NCI-H1105 (cell line): ENCODE data around the gene KCNMB2.
"Not testable (repeated sequence)": the region's sequence is repeated elsewhere in the genome, so short reads cannot be mapped to it uniquely, and the experiment has no call there.

ENCODE experiments used
- DNase-seq: peaks from one replicate; lab custom pipeline; 2025; lab: John Stamatoyannopoulos, UW

KCNMB2 gene

GRCh38 chr3:178703268-178703975, 167.2 kb downstream of the KCNMB2 start:
- no peak for DNase-seq

- DNase-seq, result no peak
Observed at GRCh38 chr3:178705925-178706324, 169.7 kb downstream of the KCNMB2 start.

- no peak for DNase-seq
Observed at GRCh38 chr3:178706411-178706810, 170.2 kb downstream of the KCNMB2 start.

- no peak for DNase-seq
Observed at GRCh38 chr3:178707311-178708031, 171.2 kb downstream of the KCNMB2 start.

DNA sequence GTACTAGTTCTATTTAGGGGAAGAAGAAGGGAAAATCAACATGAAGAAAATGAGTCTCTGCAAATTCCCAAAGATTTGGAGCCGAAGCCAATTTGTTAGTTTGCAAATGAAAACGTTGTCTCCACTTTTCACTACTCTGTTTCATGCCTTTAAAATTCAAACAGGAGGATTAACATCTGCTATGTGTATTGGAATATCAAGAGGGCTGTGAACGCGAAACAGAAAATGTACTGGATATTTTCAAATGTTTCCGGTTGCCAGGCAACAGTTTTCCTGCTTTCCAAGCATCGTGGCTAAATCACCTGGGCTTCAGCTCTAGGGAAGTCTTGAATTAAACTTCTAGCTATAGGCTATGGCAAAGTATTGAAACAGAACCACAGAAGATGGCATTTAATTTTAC, 172.8 kb downstream of the KCNMB2 start:
- DNase-seq, result no peak

DNA sequence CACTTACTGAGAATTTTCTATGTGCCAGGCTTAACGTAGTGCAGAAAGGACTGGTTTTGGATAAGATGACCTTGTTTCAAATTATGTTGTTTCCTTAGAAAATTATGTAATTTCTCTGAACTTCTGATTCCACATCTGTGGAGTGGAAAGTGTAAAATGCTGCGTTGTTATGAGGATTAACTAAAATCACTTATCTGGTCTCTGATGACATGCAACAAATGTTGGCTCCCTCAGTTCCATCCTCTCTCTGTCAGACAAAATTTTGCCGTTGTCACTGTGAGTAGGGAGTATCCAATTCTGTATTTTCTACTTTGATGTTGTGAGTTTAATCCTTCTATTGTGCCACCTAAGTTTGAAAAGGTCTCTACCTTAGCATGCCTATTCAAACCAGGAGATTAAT, 175.5 kb downstream of the KCNMB2 start:
- no peak for DNase-seq

DNA sequence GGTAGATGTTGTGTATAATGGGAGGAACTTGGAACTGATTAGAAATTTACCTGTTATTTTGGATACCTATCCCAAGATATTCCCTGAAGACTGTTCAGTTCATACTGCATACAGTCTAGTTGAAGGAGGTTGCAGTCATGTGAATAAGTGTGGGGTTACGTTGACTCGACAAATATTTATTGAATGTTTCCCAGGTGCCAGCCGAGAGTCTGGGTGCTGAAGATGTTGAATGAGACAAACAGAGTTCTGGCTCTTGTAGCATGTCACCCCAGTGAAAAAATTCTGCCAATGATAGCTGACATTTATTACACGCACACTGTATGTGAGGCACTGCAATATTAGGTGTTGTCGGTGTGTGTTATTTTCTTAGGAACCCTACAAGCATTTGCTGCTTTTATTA, 176.0 kb downstream of the KCNMB2 start:
- DNase-seq, result no peak

GRCh38 chr3:178714925-178715832, 178.9 kb downstream of the KCNMB2 start:
- no peak for DNase-seq

DNA sequence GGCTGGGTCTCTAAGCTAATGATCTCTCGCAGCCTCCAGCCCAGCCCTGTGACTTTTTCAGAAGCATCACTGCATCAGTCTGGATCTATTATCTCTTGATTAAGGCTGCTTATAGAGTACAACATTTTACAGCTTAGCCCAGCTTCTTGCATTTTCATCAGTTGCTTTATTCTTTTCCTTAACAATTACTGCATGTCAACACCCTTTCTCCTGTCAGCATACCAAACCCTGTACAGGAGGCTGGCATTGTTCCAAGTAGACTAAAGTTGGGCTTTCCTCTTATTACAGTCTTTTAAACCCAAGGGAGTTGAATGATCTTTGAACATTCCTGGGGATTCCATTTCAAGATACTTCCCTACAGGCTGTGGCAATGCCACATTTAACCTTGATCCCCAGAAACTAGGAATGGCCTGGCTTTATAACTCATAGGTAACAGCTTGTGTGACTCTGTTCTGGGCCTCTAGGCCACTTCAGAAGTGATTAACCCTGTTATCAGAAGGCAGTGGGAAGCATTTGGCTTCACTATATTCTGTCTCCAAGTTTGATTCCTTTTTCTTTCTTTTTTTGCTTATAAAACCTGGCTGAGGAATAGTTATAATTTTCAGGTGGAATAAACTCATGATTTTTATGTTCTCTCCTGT, 182.9 kb downstream of the KCNMB2 start:
- no peak for DNase-seq

GRCh38 chr3:178732824-178733223, 196.6 kb downstream of the KCNMB2 start:
- DNase-seq, result no peak

DNA sequence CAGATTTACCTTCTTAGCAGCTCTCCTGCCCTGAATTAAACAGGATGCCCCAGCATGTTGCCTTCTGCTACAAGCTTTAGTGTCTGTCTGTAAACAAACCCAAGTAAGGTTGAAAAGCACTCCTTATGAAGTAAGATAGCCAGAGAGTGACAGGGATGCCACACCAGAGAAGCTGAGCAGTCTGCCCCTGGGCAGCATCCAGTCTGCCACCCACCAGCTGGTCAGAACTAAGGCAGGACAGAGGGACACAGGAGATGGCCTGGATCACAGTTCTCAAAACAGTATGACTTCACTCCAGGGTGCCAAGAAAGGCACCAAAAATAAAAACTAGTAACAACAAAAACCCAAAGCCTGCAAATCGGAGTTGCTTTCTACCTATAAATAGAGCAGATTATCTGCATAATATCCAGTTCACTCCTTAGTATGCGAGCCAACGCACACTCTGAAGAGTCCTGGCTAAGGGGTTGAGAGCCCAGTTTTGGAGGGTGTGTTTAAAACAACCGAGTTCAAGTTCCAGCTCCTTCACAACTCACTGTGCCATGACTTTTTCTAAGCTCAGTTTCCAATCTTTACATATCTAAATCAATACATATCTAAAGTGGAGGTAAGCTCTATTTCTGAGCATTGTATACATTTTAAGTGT, 198.9 kb downstream of the KCNMB2 start:
- DNase-seq, result no peak

DNA sequence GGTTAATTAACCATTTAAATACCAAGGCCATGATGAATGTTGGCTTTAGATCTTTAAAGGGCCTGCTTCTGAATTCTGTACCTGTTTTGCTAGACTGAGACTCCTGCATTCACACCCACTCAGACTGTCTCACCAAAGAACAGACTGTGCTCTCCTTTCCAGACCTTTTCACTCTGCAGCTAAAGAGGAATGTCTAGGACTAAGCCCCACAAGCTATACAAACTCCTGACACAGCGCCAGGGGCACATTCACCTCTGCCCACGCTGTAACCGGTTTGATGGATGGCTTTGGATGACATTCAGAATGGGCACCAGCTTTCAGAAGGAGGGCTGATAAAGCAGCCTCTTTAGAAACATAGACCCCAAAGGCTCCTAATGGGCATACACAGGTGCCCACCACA, 200.1 kb downstream of the KCNMB2 start:
- no peak for DNase-seq

DNA sequence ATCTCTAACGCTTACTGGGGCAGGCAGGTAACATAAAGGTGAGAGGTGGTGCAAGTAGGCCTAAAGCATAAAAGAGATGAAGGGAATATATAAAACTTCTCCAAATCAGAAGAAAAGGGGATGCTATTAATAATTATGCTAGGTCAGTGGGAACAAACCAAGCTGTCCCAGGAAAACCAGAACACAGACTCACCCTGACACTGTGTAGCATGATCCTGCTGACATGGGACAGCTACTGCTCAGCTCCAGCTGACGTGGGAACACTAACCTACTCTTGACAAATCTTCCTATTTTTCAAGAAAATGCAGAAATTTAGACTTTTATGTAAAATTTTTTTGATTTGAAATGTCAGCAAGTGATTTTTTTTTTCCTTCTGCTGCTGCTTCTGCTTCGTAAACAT, 203.5 kb downstream of the KCNMB2 start:
- DNase-seq, result no peak

DNA sequence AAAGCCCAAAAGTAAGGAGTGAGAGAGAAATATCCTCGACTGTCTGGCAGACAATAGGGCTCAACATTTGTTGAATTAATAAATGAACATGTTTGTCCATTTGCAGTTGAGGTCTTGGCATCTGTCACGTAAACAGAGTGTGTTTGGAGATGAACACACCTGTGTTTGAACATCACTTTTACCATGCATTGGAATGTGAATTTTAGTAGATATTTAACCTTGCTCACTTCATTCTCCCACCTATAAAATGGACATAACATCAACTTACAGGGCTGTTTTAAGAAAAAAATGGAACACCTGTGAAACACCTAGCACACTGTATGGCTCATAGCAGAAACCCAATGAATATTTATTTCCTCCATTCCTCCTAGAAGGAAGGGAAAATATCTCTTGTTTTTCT, 204.8 kb downstream of the KCNMB2 start:
- no peak for DNase-seq

DNA sequence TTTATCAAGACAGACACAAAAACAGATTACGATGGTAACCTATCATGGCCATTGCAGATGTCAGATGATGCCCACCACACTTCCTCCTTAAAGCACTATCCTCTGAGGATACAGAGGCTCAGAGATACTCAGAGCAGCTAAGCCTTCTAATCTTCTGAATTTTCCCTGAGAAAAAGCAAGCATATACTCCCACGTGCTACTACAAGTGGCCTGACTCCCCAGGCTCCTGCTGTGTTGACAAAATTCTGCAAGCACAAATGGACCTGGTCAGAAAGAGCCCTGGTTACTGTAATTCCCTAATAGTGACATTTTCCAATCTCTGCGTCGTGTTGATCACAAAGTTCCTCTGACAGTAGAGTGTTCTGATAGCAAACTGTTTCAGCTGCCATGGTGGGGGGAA, 207.1 kb downstream of the KCNMB2 start:
- no peak for DNase-seq

GRCh38 chr3:178745861-178746655, 209.8 kb downstream of the KCNMB2 start:
- DNase-seq, result not testable (repeated sequence)

DNA sequence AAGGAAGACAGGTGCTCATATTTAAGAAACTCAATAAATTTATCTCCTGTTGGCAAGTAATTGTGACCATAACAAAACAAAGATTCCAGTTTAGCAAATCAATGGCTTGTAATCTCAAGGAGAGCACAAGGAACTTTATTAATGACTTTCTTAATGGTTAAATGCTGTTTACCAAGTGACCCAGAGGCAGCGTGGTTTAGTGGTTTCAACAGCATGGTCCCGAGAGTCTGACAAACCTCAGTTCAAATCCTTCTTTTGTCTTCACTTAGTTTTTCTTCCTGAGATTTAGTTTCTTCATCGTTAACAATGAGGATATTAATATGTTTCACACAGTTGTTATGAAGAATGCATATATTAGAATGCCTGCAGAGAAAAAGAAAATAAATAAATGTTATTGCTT, 212.6 kb downstream of the KCNMB2 start:
- DNase-seq, result no peak

DNA sequence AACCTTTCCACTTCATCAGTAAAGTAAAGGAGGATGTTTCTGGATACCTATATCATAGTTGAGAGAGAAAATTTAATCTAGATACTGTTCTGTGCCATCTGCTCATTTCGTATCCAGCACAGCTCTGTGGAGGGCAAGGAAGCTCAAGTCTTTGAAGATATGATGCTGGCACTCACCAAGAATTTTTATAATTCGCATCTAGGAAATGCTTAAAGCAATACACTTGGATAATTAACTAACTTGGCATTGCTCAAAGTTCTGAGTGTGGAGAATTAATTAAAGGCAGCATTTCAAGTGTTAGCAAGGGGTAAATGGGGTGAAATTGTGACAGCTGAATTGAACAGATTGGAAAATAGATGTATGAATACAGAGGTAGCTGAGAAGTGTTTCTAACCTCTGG, 213.2 kb downstream of the KCNMB2 start:
- DNase-seq, result no peak

GRCh38 chr3:178750639-178751300, 214.5 kb downstream of the KCNMB2 start:
- no peak for DNase-seq

- DNase-seq, result no peak
Observed at GRCh38 chr3:178752843-178753242, 216.6 kb downstream of the KCNMB2 start.
